ENCODE data around the gene OR5K2.

Gene OR5K2

GRCh38 chr3:98512576-98512975, 15.1 kb downstream of the OR5K2 start:
- Mint-ChIP-seq H3K4me3 (no peak overlapping the region), H3K9me3 (no peaks in the 10 kb centered on the region), H3K4me1 (ENCODE audit: low read depth) (peaks cover 42% of the 10 kb centered on the region), H3K27ac (no peak overlapping the region), H3K36me3 (ENCODE audit: low read depth) (peaks cover 73% of the 10 kb centered on the region), H3K27me3 (no peaks in the 10 kb centered on the region)

GRCh38 chr3:98513091-98513511, 15.6 kb downstream of the OR5K2 start:
- H3K36me3 Mint-ChIP-seq (ENCODE audit: low read depth) = peaks cover 74% of the 10 kb centered on the region
- peaks cover 47% of the 10 kb centered on the region for H3K4me1 Mint-ChIP-seq (ENCODE audit: low read depth)
- H3K27me3 Mint-ChIP-seq = no peaks in the 10 kb centered on the region
- no peak overlapping the region for H3K4me3 Mint-ChIP-seq
- H3K27ac Mint-ChIP-seq = no peak overlapping the region
- H3K9me3 Mint-ChIP-seq = no peaks in the 10 kb centered on the region

- no peaks in the 10 kb centered on the region for H3K27me3 Mint-ChIP-seq
- no peaks in the 10 kb centered on the region for H3K9me3 Mint-ChIP-seq
- peaks cover 50% of the 10 kb centered on the region for H3K4me1 Mint-ChIP-seq (ENCODE audit: low read depth)
- peak overlapping the region; percentile 2 for H3K27ac Mint-ChIP-seq
- H3K4me3 Mint-ChIP-seq = no peak overlapping the region
- peaks cover 74% of the 10 kb centered on the region for H3K36me3 Mint-ChIP-seq (ENCODE audit: low read depth)
Measured at GRCh38 chr3:98513736-98514135, 16.3 kb downstream of the OR5K2 start.

GRCh38 chr3:98514948-98515347, 17.5 kb downstream of the OR5K2 start:
- H3K4me1 Mint-ChIP-seq (ENCODE audit: low read depth) = peaks cover 62% of the 10 kb centered on the region
- no peak overlapping the region for H3K4me3 Mint-ChIP-seq
- no peaks in the 10 kb centered on the region for H3K9me3 Mint-ChIP-seq
- peak overlapping the region; percentile 26 for H3K27ac Mint-ChIP-seq
- no peaks in the 10 kb centered on the region for H3K27me3 Mint-ChIP-seq
- peaks cover 78% of the 10 kb centered on the region for H3K36me3 Mint-ChIP-seq (ENCODE audit: low read depth)

DNA sequence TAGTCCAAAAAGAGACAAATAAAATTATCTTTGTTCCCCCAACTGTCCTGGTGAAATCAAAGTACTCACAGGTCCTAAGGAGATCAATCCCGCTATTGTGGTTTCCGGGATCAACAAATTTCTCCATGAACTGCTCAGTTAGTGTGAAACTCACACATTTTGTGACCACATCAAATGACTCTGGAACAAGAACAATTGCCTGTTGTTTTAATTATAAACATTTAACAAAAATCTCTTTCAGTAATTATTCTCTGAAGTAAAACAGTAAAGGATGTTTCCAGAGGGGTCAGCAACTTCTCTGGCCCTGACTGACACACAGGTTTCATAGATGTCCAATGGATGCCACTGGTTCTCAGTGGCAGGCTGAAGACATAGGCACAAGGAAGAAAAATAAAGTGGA, 21.3 kb downstream of the OR5K2 start:
- Mint-ChIP-seq H3K4me1 (ENCODE audit: low read depth) (peaks cover 82% of the 10 kb centered on the region), H3K4me3 (peak overlapping the region; percentile 73), H3K9me3 (no peaks in the 10 kb centered on the region), H3K27ac (peak overlapping the region; percentile 76), H3K36me3 (ENCODE audit: low read depth) (peaks cover 81% of the 10 kb centered on the region), H3K27me3 (no peaks in the 10 kb centered on the region)

GRCh38 chr3:98519351-98519750, 21.9 kb downstream of the OR5K2 start:
- Mint-ChIP-seq H3K27ac (peak overlapping the region; percentile 76), H3K36me3 (ENCODE audit: low read depth) (peaks cover 78% of the 10 kb centered on the region), H3K27me3 (no peaks in the 10 kb centered on the region), H3K4me3 (peak overlapping the region; percentile 73), H3K9me3 (no peaks in the 10 kb centered on the region), H3K4me1 (ENCODE audit: low read depth) (peaks cover 81% of the 10 kb centered on the region)

GRCh38 chr3:98521897-98522543, 24.5 kb downstream of the OR5K2 start:
- peaks cover 53% of the 10 kb centered on the region for H3K36me3 Mint-ChIP-seq (ENCODE audit: low read depth)
- H3K4me3 Mint-ChIP-seq = peak overlapping the region; percentile 91

DNA sequence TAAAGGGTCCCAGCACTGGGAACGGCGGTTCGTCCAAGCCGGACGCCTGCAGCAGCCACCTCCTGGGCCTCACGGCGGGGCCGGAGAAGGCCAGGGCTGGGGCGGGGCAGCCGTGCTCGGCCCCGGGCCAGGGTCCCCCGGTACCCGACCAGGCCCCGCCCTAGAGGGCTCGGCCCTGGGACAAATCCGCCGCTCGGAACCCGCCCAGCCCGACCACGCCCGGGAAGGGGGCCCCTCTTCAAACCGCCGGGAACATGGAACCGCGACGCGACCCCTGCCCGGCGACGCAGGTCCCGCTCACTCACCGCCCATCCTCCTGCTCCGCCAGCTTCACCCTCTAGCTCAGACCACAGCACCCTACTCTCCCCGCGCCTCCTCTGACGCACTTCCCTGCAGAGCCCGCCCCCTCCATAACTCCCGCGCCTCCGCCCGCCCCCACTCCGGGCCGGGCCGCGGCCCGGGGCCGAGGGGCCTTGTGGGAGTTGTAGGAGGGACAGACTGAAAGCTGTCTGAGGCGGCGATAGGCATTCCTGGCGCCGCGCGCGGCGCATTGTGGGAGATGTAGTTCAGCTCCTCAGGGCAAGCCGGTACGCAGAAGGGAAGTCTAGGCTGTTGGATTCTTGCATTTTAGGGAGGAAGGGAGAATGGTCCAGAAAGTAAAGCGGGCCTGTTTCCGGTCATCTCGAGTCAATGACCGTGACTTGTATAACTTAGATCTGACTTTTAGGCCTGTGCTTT, 25.2 kb downstream of the OR5K2 start, which contains the start of gene CLDND1:
CLDND1 (minus strand) TSS at position 359 of the 738 bp plus-strand sequence. CDS start 1,478 bp downstream, outside the sequence.
- Mint-ChIP-seq H3K4me1 (ENCODE audit: low read depth) (peaks cover 75% of the 10 kb centered on the region), H3K27ac (peak within 1 kb of the TSS; percentile 98), H3K27me3 (no peaks in the 10 kb centered on the region), H3K36me3 (ENCODE audit: low read depth) (peaks cover 46% of the 10 kb centered on the region), H3K9me3 (no peaks in the 10 kb centered on the region), H3K4me3 (peak within 1 kb of the TSS; percentile 91)

More at GRCh38 chr3:98521897-98522543, 24.5 kb downstream of the OR5K2 start:
- Mint-ChIP-seq H3K9me3 (no peaks in the 10 kb centered on the region), H3K27me3 (no peaks in the 10 kb centered on the region), H3K4me1 (ENCODE audit: low read depth) (peaks cover 78% of the 10 kb centered on the region), H3K27ac (peak overlapping the region; percentile 91)

GRCh38 chr3:98525494-98525893, 28.0 kb downstream of the OR5K2 start:
- Mint-ChIP-seq H3K9me3 (no peaks in the 10 kb centered on the region), H3K36me3 (ENCODE audit: low read depth) (peaks cover 18% of the 10 kb centered on the region), H3K4me1 (ENCODE audit: low read depth) (peaks cover 50% of the 10 kb centered on the region), H3K27ac (peak overlapping the region; percentile 34), H3K27me3 (peaks cover 3% of the 10 kb centered on the region), H3K4me3 (no peak overlapping the region)

- Mint-ChIP-seq H3K4me1 (ENCODE audit: low read depth) (peaks cover 49% of the 10 kb centered on the region), H3K27ac (no peak overlapping the region), H3K9me3 (no peaks in the 10 kb centered on the region), H3K36me3 (ENCODE audit: low read depth) (peaks cover 9% of the 10 kb centered on the region), H3K4me3 (no peak overlapping the region), H3K27me3 (peaks cover 11% of the 10 kb centered on the region)
Measured at GRCh38 chr3:98528474-98529346, 31.2 kb downstream of the OR5K2 start.

DNA sequence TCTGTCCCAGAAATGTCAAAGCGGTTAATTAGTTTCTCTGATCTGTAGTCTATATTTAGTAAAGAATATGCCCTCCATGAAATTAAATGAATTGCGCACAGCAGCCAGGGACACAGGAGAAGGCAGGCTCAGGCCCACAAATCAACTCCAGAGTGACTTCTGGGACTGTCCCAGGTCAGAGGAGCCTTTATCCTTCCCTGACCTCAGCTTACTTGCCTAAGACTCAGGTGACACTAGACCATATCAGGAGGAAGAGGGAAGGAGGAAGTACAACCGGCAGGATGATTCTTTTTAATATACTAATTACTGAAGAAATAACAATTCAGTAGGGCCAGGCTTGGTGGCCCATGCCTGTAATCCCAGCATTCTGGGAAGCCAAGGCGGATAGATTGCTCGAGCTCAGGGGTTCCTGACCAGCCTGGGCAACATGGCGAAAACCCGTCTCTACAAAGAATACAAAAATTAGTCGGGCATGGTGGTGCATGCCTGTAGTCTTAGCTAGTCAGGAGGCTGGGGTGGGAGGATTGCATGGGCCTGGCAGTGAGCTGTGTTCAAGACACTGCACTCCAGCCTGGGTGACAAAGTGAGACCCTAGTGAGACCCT, 32.5 kb downstream of the OR5K2 start:
- Mint-ChIP-seq H3K4me1 (ENCODE audit: low read depth) (peaks cover 38% of the 10 kb centered on the region), H3K27ac (peak overlapping the region; percentile 58), H3K36me3 (ENCODE audit: low read depth) (peaks cover 9% of the 10 kb centered on the region)

GRCh38 chr3:98530676-98531075, 33.2 kb downstream of the OR5K2 start:
- no peaks in the 10 kb centered on the region for H3K9me3 Mint-ChIP-seq
- no peak overlapping the region for H3K4me3 Mint-ChIP-seq
- H3K36me3 Mint-ChIP-seq (ENCODE audit: low read depth) = peaks cover 9% of the 10 kb centered on the region
- H3K27ac Mint-ChIP-seq = no peak overlapping the region
- peaks cover 11% of the 10 kb centered on the region for H3K27me3 Mint-ChIP-seq
- H3K4me1 Mint-ChIP-seq (ENCODE audit: low read depth) = peaks cover 31% of the 10 kb centered on the region

More for the DNA sequence above, 32.5 kb downstream of the OR5K2 start:
- Mint-ChIP-seq H3K4me3 (no peak overlapping the region), H3K27me3 (peaks cover 11% of the 10 kb centered on the region), H3K9me3 (no peaks in the 10 kb centered on the region)

- Mint-ChIP-seq H3K9me3 (no peaks in the 10 kb centered on the region), H3K27ac (peak within 1 kb of the TSS; percentile 36), H3K4me1 (ENCODE audit: low read depth) (peaks cover 37% of the 10 kb centered on the region), H3K4me3 (peak within 1 kb of the TSS; percentile 74), H3K36me3 (ENCODE audit: low read depth) (peaks cover 9% of the 10 kb centered on the region), H3K27me3 (peaks cover 11% of the 10 kb centered on the region)
Measured at GRCh38 chr3:98531622-98532274, 34.3 kb downstream of the OR5K2 start, which contains the start of gene GPR15. GPR15 (plus strand) TSS chr3:98531978; CDS start chr3:98532034, 56 bp downstream.

DNA sequence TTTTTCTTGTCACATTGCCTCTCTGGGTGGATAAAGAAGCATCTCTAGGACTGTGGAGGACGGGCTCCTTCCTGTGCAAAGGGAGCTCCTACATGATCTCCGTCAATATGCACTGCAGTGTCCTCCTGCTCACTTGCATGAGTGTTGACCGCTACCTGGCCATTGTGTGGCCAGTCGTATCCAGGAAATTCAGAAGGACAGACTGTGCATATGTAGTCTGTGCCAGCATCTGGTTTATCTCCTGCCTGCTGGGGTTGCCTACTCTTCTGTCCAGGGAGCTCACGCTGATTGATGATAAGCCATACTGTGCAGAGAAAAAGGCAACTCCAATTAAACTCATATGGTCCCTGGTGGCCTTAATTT, 34.8 kb downstream of the OR5K2 start:
- Mint-ChIP-seq H3K27ac (peak overlapping the region; percentile 36), H3K4me1 (ENCODE audit: low read depth) (peaks cover 42% of the 10 kb centered on the region)

More for the DNA sequence above, 34.8 kb downstream of the OR5K2 start:
- Mint-ChIP-seq H3K36me3 (ENCODE audit: low read depth) (peaks cover 9% of the 10 kb centered on the region), H3K4me3 (peak overlapping the region; percentile 74), H3K9me3 (no peaks in the 10 kb centered on the region), H3K27me3 (peaks cover 11% of the 10 kb centered on the region)
